ENCODE data around the gene SEC63.
"Not testable (repeated sequence)": the region's sequence is repeated elsewhere in the genome, so short reads cannot be mapped to it uniquely, and the experiment has no call there.

SEC63 gene

GRCh38 chr6:107866606-107867301, 91.3 kb downstream of the SEC63 start:
- Histone ChIP-seq H3K4me3 (ENCODE audit: low read length) (no peak overlapping the region), H3K27ac (ENCODE audit: low read length) (no peak overlapping the region), H3K79me2 (ENCODE audit: low read length) (no peaks in the 10 kb centered on the region; the same call in 1 of the 2 replicates), H3K36me3 (replicated peaks; ENCODE audit: low read depth, low read length) (peaks cover 6% of the 10 kb centered on the region), H3K9me3 (ENCODE audit: insufficient read depth, low read length) (no peaks in the 10 kb centered on the region), H3K4me2 (ENCODE audit: low read length) (no peak overlapping the region), H3K9ac (ENCODE audit: low read length) (no peak overlapping the region), H3K27me3 (ENCODE audit: low read depth, low read length) (no peaks in the 10 kb centered on the region), H4K20me1 (ENCODE audit: insufficient read depth, low read length) (no peaks in the 10 kb centered on the region), H2AFZ (ENCODE audit: low read depth, low read length) (no peak overlapping the region), H3K4me1 (ENCODE audit: low read length) (peaks cover 44% of the 10 kb centered on the region)
- TF ChIP-seq, protein P1, sequence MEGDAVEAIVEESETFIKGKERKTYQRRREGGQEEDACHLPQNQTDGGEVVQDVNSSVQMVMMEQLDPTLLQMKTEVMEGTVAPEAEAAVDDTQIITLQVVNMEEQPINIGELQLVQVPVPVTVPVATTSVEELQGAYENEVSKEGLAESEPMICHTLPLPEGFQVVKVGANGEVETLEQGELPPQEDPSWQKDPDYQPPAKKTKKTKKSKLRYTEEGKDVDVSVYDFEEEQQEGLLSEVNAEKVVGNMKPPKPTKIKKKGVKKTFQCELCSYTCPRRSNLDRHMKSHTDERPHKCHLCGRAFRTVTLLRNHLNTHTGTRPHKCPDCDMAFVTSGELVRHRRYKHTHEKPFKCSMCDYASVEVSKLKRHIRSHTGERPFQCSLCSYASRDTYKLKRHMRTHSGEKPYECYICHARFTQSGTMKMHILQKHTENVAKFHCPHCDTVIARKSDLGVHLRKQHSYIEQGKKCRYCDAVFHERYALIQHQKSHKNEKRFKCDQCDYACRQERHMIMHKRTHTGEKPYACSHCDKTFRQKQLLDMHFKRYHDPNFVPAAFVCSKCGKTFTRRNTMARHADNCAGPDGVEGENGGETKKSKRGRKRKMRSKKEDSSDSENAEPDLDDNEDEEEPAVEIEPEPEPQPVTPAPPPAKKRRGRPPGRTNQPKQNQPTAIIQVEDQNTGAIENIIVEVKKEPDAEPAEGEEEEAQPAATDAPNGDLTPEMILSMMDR (IDR thresholded peaks at IDR 0.05; ENCODE audit: low read depth, low read length), result peak; percentile 51
- no peak for TF ChIP-seq EZH2phosphoT487 (IDR thresholded peaks at IDR 0.05; ENCODE audit: low read depth)

DNA sequence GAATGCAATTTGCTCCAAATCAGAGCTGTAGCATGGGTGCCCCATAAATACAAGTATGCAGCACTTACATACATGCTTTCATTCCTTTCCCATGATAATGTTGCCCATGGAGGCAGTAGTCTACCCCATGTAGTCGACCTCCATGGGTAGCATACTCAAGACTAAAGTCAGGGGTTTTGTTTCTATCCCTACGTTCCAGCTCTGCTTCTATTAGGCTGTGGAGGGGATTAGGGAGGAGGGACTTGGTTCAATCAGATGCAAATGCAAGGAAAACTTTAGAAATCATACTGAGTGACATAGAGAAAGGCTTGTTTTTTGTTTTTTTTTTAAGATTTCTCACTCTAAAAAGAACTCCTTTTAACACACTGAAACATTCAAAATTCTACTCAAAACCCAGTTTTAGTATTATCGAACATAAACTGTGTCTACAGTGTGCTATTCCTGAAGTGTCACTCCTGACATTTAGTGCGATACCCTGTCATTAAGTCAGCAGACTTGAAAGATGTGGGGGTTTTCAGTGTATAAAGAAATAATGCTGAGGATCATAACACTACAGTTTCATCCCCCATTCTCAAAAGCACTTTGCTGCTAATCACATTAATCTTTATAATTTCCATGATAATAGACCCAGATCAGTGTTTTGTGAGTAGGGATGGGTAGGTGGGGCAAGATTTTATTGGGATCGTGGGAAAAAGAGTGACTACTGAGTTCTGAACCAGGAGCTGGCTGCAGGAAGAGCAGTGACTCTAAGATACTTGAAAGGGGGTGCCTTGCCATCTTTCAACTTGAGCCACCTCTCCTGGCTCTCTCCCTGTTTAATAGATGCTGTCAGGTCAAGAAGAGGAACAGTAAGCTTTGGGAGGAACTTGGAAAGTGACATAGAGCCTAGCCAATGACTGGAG, 93.5 kb downstream of the SEC63 start:
- no peaks in the 10 kb centered on the region; the same call in 1 of the 2 replicates for H3K79me2 ChIP-seq (ENCODE audit: low read length)
- no peaks in the 10 kb centered on the region for H3K27me3 ChIP-seq (ENCODE audit: low read depth, low read length)
- H3K9me3 ChIP-seq (ENCODE audit: insufficient read depth, low read length), result no peaks in the 10 kb centered on the region
- peaks cover 21% of the 10 kb centered on the region for H3K4me1 ChIP-seq (ENCODE audit: low read length)
- no peak overlapping the region for H2AFZ ChIP-seq (ENCODE audit: low read depth, low read length)
- H3K9ac ChIP-seq (ENCODE audit: low read length), result no peak overlapping the region
- H4K20me1 ChIP-seq (ENCODE audit: insufficient read depth, low read length), result no peaks in the 10 kb centered on the region
- H3K36me3 ChIP-seq (replicated peaks; ENCODE audit: low read depth, low read length), result no peaks in the 10 kb centered on the region
- TF ChIP-seq, protein P1 (IDR thresholded peaks at IDR 0.05; ENCODE audit: low read depth, low read length), result no peak
- TF ChIP-seq EZH2phosphoT487 (IDR thresholded peaks at IDR 0.05; ENCODE audit: low read depth), result no peak
- no peak overlapping the region for H3K27ac ChIP-seq (ENCODE audit: low read length)
- no peak overlapping the region for H3K4me3 ChIP-seq (ENCODE audit: low read length)
- H3K4me2 ChIP-seq (ENCODE audit: low read length), result no peak overlapping the region

- Histone ChIP-seq H3K9me3 (ENCODE audit: insufficient read depth, low read length) (no peaks in the 10 kb centered on the region), H4K20me1 (ENCODE audit: insufficient read depth, low read length) (no peaks in the 10 kb centered on the region), H3K27ac (ENCODE audit: low read length) (no peak overlapping the region), H3K4me2 (ENCODE audit: low read length) (no peak overlapping the region), H3K4me1 (ENCODE audit: low read length) (peaks cover 10% of the 10 kb centered on the region), H2AFZ (ENCODE audit: low read depth, low read length) (no peak overlapping the region), H3K9ac (ENCODE audit: low read length) (no peak overlapping the region), H3K36me3 (replicated peaks; ENCODE audit: low read depth, low read length) (no peaks in the 10 kb centered on the region), H3K79me2 (ENCODE audit: low read length) (no peaks in the 10 kb centered on the region), H3K4me3 (ENCODE audit: low read length) (no peak overlapping the region), H3K27me3 (ENCODE audit: low read depth, low read length) (no peaks in the 10 kb centered on the region)
- no peak for TF ChIP-seq EZH2phosphoT487 (IDR thresholded peaks at IDR 0.05; ENCODE audit: low read depth)
- TF ChIP-seq, protein P1 (IDR thresholded peaks at IDR 0.05; ENCODE audit: low read depth, low read length), result no peak
Measured at GRCh38 chr6:107862383-107862782, 95.6 kb downstream of the SEC63 start.

- not testable (repeated sequence) for H3K27me3 ChIP-seq (ENCODE audit: low read depth, low read length); H3K9ac ChIP-seq (ENCODE audit: low read length); H3K9me3 ChIP-seq (ENCODE audit: insufficient read depth, low read length); H3K36me3 ChIP-seq (replicated peaks; ENCODE audit: low read depth, low read length); H3K79me2 ChIP-seq (ENCODE audit: low read length); H3K4me1 ChIP-seq (ENCODE audit: low read length); H3K4me3 ChIP-seq (ENCODE audit: low read length); H2AFZ ChIP-seq (ENCODE audit: low read depth, low read length); H3K4me2 ChIP-seq (ENCODE audit: low read length); H3K27ac ChIP-seq (ENCODE audit: low read length); H4K20me1 ChIP-seq (ENCODE audit: insufficient read depth, low read length)
Measured at GRCh38 chr6:107860963-107861362, 97.0 kb downstream of the SEC63 start.

DNA sequence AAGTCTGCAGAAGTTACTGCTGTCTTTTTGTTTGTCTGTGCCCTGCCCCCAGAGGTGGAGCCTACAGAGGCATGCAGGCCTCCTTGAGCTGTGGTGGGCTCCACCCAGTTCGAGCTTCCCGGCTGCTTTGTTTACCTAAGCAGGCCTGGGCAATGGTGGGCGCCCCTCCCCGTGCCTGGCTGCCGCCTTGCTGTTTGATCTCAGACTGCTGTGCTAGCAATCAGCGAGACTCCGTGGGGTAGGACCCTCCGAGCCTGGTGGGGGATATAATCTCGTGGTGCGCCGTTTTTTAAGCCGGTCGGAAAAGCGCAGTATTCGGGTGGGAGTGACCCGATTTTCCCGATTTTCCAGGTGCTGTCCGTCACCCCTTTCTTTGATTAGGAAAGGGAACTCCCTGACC, 97.9 kb downstream of the SEC63 start:
- not testable (repeated sequence) for H3K79me2 ChIP-seq (ENCODE audit: low read length); H3K9me3 ChIP-seq (ENCODE audit: insufficient read depth, low read length); H3K27ac ChIP-seq (ENCODE audit: low read length); H3K36me3 ChIP-seq (replicated peaks; ENCODE audit: low read depth, low read length); H2AFZ ChIP-seq (ENCODE audit: low read depth, low read length); H3K9ac ChIP-seq (ENCODE audit: low read length); H3K27me3 ChIP-seq (ENCODE audit: low read depth, low read length); H4K20me1 ChIP-seq (ENCODE audit: insufficient read depth, low read length); H3K4me2 ChIP-seq (ENCODE audit: low read length); H3K4me3 ChIP-seq (ENCODE audit: low read length); H3K4me1 ChIP-seq (ENCODE audit: low read length)

All from OCI-LY3 (cell line).